Endothelial cell of umbilical vein (primary cell): ENCODE results near the gene LIMA1. TPM values are rescaled to one million over a fixed set of nuclear protein-coding genes. Genes with fewer than 3 reads are reported as not detected.
A peak's percentile ranks its signal among the peaks of the same experiment; 100 is the strongest.

ENCODE experiments used
- BruUV-seq: library from RNA; stranded (reverse); fragments of 400-500 nt; replicated peaks from 2 replicates; lab custom pipeline; 2021; lab: Mats Ljungman, UMichigan
- CTCF ChIA-PET: fragments of 300-600, 350-600 bp; sonication (Branson Sonifier 250); formaldehyde crosslinking; loops from one replicate; lab custom pipeline; 2021; ENCODE audit warnings: antibody characterized with exemption, inconsistent platforms; lab: Charles Lee
- POLR2A ChIA-PET: fragments of 300-600, 350-600 bp; sonication (Branson Sonifier 250); formaldehyde crosslinking; loops from one replicate; lab custom pipeline; 2021; ENCODE audit warnings: antibody characterized with exemption, inconsistent platforms; lab: Charles Lee
- DNase-seq: peaks from one replicate; pipeline ENCODE4 v3.0.0-alpha.2; 2011; ENCODE audit warnings: low read depth, low spot score
- FAIRE-seq: peaks from 2 replicates; lab custom pipeline; 2011; peaks lifted over from hg19 to GRCh38; lab: Jason Lieb, UNC
- H2AFZ ChIP-seq: 2 replicates; pipeline ENCODE4 v1.6.0; 2012; ENCODE audit warnings: low read depth, low read length, control low read depth, inconsistent platforms
- H3K27ac ChIP-seq: 2 replicates; pipeline ENCODE4 v1.5.1; 2011; ENCODE audit warnings: low read depth, mild to moderate bottlenecking, control low read depth, low read length, moderate library complexity; ENCODE audit not compliant: insufficient read depth
- H3K27me3 ChIP-seq, 2 experiments: 2 replicates each; pipeline versions ENCODE4 v1.6.0 to v1.6.1; 2011; ENCODE audit warnings: low read length in 2 of 2, mixed read lengths in 1 of 2; ENCODE audit not compliant: control insufficient read depth in 2 of 2, insufficient read depth in 2 of 2
- H3K36me3 ChIP-seq, 2 experiments: 2 replicates in 1 of 2; 3 replicates in 1 of 2; pipeline ENCODE4 v1.5.1; 2011; ENCODE audit warnings: low read length in 2 of 2, mild to moderate bottlenecking in 1 of 2, moderate library complexity in 1 of 2; ENCODE audit not compliant: control insufficient read depth in 2 of 2, insufficient read depth in 2 of 2; ENCODE audit errors: extremely low read depth in 1 of 2
- H3K4me1 ChIP-seq: 3 replicates; pipeline ENCODE4 v1.5.1; 2011; ENCODE audit warnings: mild to moderate bottlenecking, low read length; ENCODE audit not compliant: control insufficient read depth, insufficient read depth; ENCODE audit errors: extremely low read depth
- H3K4me2 ChIP-seq: 2 replicates; pipeline ENCODE4 v1.6.1; 2011; ENCODE audit warnings: low read length, control low read depth, mixed read lengths; ENCODE audit not compliant: insufficient read depth
- H3K4me3 ChIP-seq, 3 experiments: fragments of 200-600 bp in 1 of 3; sonication (generic), shearing (Covaris generic) in 1 of 3; replicated peaks in 1 of 3; 2 replicates each; pipeline ENCODE4 v1.5.1; 2011 to 2016; ENCODE audit warnings: control low read depth in 3 of 3, low read length in 3 of 3, mild to moderate bottlenecking in 2 of 3, inconsistent platforms in 1 of 3, low read depth in 1 of 3, moderate library complexity in 1 of 3; ENCODE audit not compliant: insufficient read depth in 1 of 3
- H3K79me2 ChIP-seq: 2 replicates; pipeline ENCODE4 v1.6.0; 2012; ENCODE audit warnings: low read length, inconsistent platforms; ENCODE audit not compliant: control insufficient read depth, insufficient read depth
- H3K9ac ChIP-seq: replicated peaks from 2 replicates; pipeline ENCODE3; 2011; ENCODE audit warnings: low read length, control low read depth; ENCODE audit not compliant: insufficient read depth; ENCODE audit errors: extremely low read depth
- H3K9me1 ChIP-seq: replicated peaks from 3 replicates; pipeline ENCODE4 v1.6.0; 2011; ENCODE audit warnings: mild to moderate bottlenecking, low read length; ENCODE audit not compliant: control insufficient read depth, insufficient read depth; ENCODE audit errors: extremely low read depth
- H3K9me3 ChIP-seq: replicated peaks from 2 replicates; pipeline ENCODE4 v1.5.1; 2012; ENCODE audit warnings: low read length, inconsistent platforms; ENCODE audit not compliant: control insufficient read depth, insufficient read depth
- H4K20me1 ChIP-seq: replicated peaks from 2 replicates; pipeline ENCODE3; 2011; ENCODE audit warnings: mild to moderate bottlenecking, low read length; ENCODE audit not compliant: control insufficient read depth, insufficient read depth; ENCODE audit errors: extremely low read depth
- EZH2 ChIP-seq: IDR thresholded peaks from 2 replicates; pipeline ENCODE4 v1.6.1; 2012; ENCODE audit warnings: borderline replicate concordance, low read depth, mild to moderate bottlenecking, moderate library complexity, low read length, inconsistent platforms; ENCODE audit not compliant: severe bottlenecking
- FOS ChIP-seq: IDR thresholded peaks from 2 replicates; pipeline ENCODE4 v1.6.1; 2011; ENCODE audit warnings: mild to moderate bottlenecking, low read length, moderate library complexity, borderline replicate concordance; ENCODE audit not compliant: insufficient read depth
- GATA2 ChIP-seq: IDR thresholded peaks from 2 replicates; pipeline ENCODE4 v1.7.0; 2011; ENCODE audit warnings: low read depth, mild to moderate bottlenecking, moderate library complexity, mixed read lengths, low read length; ENCODE audit not compliant: insufficient read length, insufficient read depth
- POLR2A ChIP-seq: IDR thresholded peaks from 2 replicates; pipeline ENCODE4 v1.6.1; 2012; ENCODE audit warnings: low read depth, mild to moderate bottlenecking, control low read depth, low read length
- POLR2AphosphoS5 ChIP-seq: IDR thresholded peaks from 2 replicates; pipeline ENCODE4 v1.6.1; 2012; ENCODE audit warnings: low read depth, mild to moderate bottlenecking, control low read depth, low read length, moderate library complexity; ENCODE audit not compliant: insufficient read depth
- dilution Hi-C: fragments of 300-500 bp; cut with MboI; formaldehyde crosslinking; loops from one replicate; pipeline ENCODE4 v1.15.0; 2019; ENCODE audit warnings: low sequenced_read_pairs; ENCODE audit not compliant: extremely low pct_ligation_motif_present
- intact Hi-C: fragments of 100-400 bp; cut with micrococcal nuclease; formaldehyde crosslinking; loops from one replicate; pipeline ENCODE4 v1.10.0; 2022
- polyA plus RNA-seq, 4 experiments: library from polyadenylated mRNA; depleted of rRNA in 3 of 4; stranded (reverse) in 3 of 4; unstranded in 1 of 4; fragments of >200 nt; gene quantifications; 2 replicates each; pipeline versions ENCODE4 v1.2.1 to v1.2.3, GENCODE V29; 2011 to 2012; ENCODE audit warnings: missing spikeins in 1 of 4
- total RNA-seq: library from RNA; stranded (reverse); gene quantifications from 2 replicates; pipeline ENCODE4 v1.2.3, GENCODE V29; 2021
- TF ChIP-seq, protein P1 (sequence below): IDR thresholded peaks from 2 replicates; pipeline ENCODE4 v1.6.1; 2011; ENCODE audit not compliant: insufficient read depth, insufficient read length
- TF ChIP-seq, protein P2 (sequence below), 2 donors: IDR thresholded peaks; 1 replicate in 1 of 2; 2 replicates in 1 of 2; pipeline ENCODE4 v1.5.1; 2011; ENCODE audit warnings: low read length in 2 of 2, mild to moderate bottlenecking in 2 of 2, moderate library complexity in 2 of 2, control low read depth in 1 of 2, inconsistent platforms in 1 of 2, low read depth in 1 of 2; ENCODE audit not compliant: insufficient read depth in 1 of 2; ENCODE audit errors: extremely low read depth in 1 of 2

LIMA1 gene
- total and polyA plus RNA-seq, 2 donors (not counting 3 experiments of a cell fraction or from before 2014, with no cell fraction given) = 35.0 to 87.3 TPM

DNA sequence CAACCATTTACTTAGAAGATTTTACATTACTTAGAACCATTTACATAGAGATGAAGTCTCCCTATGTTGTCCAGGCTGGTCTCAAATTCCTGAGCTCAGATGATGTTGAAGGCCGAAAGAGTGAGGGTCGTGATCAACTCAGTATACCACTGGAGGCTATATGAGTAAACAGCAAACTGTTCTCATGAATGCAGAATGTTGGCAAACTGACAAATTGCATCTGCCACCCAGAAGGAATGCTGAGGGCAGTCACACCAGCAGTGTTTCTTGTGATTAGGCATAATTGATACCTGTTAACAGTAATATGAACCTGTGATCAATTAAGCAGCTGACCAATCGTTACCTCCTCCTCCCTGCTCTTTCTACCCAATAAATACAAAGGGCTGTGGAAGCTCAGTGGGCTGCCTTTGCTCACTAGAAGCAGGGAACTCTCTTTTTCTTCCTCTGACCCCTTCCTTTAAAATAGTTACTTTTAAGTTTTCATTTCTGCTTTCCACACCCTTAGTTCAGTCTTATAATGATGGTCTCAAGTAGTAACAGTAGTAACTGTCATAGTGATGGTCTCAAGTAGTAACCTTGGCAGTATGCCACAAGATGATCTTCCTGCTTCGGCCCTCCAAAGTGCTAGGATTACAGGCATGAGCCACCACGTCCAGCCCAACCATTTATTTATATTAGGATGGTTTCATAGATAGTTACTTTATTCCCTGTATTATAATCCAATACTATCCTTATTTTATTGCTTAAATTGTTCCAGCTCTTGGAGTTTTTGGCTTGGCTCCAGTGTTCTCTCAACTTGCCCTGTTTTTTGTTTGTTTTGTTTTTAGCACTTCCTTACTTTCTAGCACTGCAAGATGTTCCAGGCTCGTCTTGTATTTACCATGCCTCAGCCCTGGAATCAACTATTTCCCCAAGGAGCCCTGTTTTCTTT, 25.8 kb downstream of the LIMA1 start:
- POLR2A ChIA-PET = no interaction called here
- TF ChIP-seq, protein P1, sequence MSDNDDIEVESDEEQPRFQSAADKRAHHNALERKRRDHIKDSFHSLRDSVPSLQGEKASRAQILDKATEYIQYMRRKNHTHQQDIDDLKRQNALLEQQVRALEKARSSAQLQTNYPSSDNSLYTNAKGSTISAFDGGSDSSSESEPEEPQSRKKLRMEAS = no peak
- TF ChIP-seq GATA2 (no peak), POLR2A (no peak), EZH2 (no peak), POLR2AphosphoS5 (no peak), FOS (no peak)
- TF ChIP-seq, protein P2, sequence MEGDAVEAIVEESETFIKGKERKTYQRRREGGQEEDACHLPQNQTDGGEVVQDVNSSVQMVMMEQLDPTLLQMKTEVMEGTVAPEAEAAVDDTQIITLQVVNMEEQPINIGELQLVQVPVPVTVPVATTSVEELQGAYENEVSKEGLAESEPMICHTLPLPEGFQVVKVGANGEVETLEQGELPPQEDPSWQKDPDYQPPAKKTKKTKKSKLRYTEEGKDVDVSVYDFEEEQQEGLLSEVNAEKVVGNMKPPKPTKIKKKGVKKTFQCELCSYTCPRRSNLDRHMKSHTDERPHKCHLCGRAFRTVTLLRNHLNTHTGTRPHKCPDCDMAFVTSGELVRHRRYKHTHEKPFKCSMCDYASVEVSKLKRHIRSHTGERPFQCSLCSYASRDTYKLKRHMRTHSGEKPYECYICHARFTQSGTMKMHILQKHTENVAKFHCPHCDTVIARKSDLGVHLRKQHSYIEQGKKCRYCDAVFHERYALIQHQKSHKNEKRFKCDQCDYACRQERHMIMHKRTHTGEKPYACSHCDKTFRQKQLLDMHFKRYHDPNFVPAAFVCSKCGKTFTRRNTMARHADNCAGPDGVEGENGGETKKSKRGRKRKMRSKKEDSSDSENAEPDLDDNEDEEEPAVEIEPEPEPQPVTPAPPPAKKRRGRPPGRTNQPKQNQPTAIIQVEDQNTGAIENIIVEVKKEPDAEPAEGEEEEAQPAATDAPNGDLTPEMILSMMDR (IDR thresholded peaks at IDR 0.05; ENCODE audit: extremely low read depth in 1 of 2, insufficient read depth in 1 of 2, low read depth in 1 of 2, low read length in 2 of 2) = no peak
- Histone ChIP-seq H3K9me3 (no peaks in the 10 kb centered on the region), H3K27me3 (peaks cover 0 to 2% of the 10 kb centered on the region in 2 experiments), H3K9me1 (no peaks in the 10 kb centered on the region), H3K79me2 (no peaks in the 10 kb centered on the region), H2AFZ (no peak overlapping the region), H3K4me1 (peaks cover 10% of the 10 kb centered on the region), H3K36me3 (no peaks in the 10 kb centered on the region), H3K9ac (no peak overlapping the region), H4K20me1 (no peaks in the 10 kb centered on the region), H3K27ac (no peak overlapping the region), H3K4me2 (peak overlapping the region; percentile 50), H3K4me3 (no peak overlapping the region)
- dilution Hi-C loops (no loop called here), intact Hi-C loops (loop anchor here (1.0 kb wide), 1 partner anchor 11 kb away; no protein-coding TSS in a partner anchor)
- FAIRE-seq = peak; percentile 72
- no TSS peak for BruUV-seq
- peak; percentile 78 for DNase-seq
- CTCF ChIA-PET = interaction anchor here (1.2 to 1.5 kb wide), 3 partner anchors 11 to 90 kb away, joined by 3 to 7 read pairs (median 3); no protein-coding TSS in a partner anchor
